SK-N-MC (cell line): ENCODE results near the gene TBC1D22A.

Experiments
- EZH2 ChIP-seq: fragments of 200-600 bp; sonication (generic); IDR thresholded peaks from one replicate; pipeline ENCODE4 v1.6.1; 2017; ENCODE audit warnings: antibody characterized with exemption
- FOXP2 ChIP-seq: optimal IDR thresholded peaks from 2 replicates; pipeline ENCODE3; 2011; ENCODE audit warnings: mild to moderate bottlenecking, moderate library complexity; ENCODE audit not compliant: insufficient read depth; ENCODE audit errors: extremely low read length, control extremely low read depth
- POLR2AphosphoS5 ChIP-seq: IDR thresholded peaks from 2 replicates; pipeline ENCODE4 v1.6.1; 2012; ENCODE audit warnings: mild to moderate bottlenecking, low read depth, low read length, borderline replicate concordance

GRCh38 chr22:46894851-46895640 lies 132.6 kb downstream of the TBC1D22A start:
- no peak for TF ChIP-seq POLR2AphosphoS5
- TF ChIP-seq EZH2: no peak
- no peak for TF ChIP-seq FOXP2
